Liver (tissue), 9 donors: Measurements from ENCODE around the gene GALNT14. TPM values are rescaled to one million over a fixed set of nuclear protein-coding genes. Genes with fewer than 3 reads are reported as not detected.

Experiments
- DNase-seq: peaks from one replicate; pipeline ENCODE4 v3.0.0-alpha.2; 2017; ENCODE audit warnings: low spot score
- H3K27ac ChIP-seq, 2 donors: one replicate each; pipeline ENCODE4 v1.7.0; 2013; ENCODE audit warnings: inconsistent platforms in 2 of 2, low read length in 2 of 2, control low read depth in 1 of 2, low read depth in 1 of 2, mild to moderate bottlenecking in 1 of 2
- H3K27me3 ChIP-seq, 4 donors: one replicate each; pipeline versions ENCODE4 v1.6.1 to v1.7.0; 2013; ENCODE audit warnings: low read length in 3 of 4, inconsistent platforms in 1 of 4, mild to moderate bottlenecking in 1 of 4, moderate library complexity in 1 of 4; ENCODE audit not compliant: control insufficient read depth in 4 of 4, insufficient read depth in 4 of 4
- H3K36me3 ChIP-seq, 4 donors: one replicate each; pipeline versions ENCODE4 v1.6.1 to v1.7.0; 2013; ENCODE audit warnings: low read length in 3 of 4, mild to moderate bottlenecking in 3 of 4, low read depth in 1 of 4, moderate library complexity in 1 of 4; ENCODE audit not compliant: control insufficient read depth in 4 of 4, insufficient read depth in 3 of 4
- H3K4me1 ChIP-seq, 4 donors: one replicate each; pipeline versions ENCODE4 v1.6.1 to v1.7.0; 2013; ENCODE audit warnings: low read length in 3 of 4, mild to moderate bottlenecking in 3 of 4, moderate library complexity in 1 of 4; ENCODE audit not compliant: control insufficient read depth in 4 of 4, insufficient read depth in 4 of 4
- H3K4me3 ChIP-seq, 3 donors: one replicate each; pipeline versions ENCODE4 v1.6.1 to v1.7.0; 2013; ENCODE audit warnings: low read length in 3 of 3, control low read depth in 1 of 3, low read depth in 1 of 3, mild to moderate bottlenecking in 1 of 3
- H3K9ac ChIP-seq, 2 donors: one replicate each; pipeline ENCODE4 v1.7.0; 2013; ENCODE audit warnings: low read length in 2 of 2, mild to moderate bottlenecking in 2 of 2, moderate library complexity in 2 of 2, control low read depth in 1 of 2, low read depth in 1 of 2
- H3K9me3 ChIP-seq, 4 donors: one replicate each; pipeline versions ENCODE4 v1.6.1 to v1.7.0; 2013; ENCODE audit warnings: low read length in 3 of 4; ENCODE audit not compliant: control insufficient read depth in 4 of 4
- EGR1 ChIP-seq, 2 donors: IDR thresholded peaks; 2 replicates each; pipeline ENCODE4 v1.6.1; 2016 to 2018; ENCODE audit warnings: antibody characterized with exemption in 2 of 2, low read depth in 2 of 2
- FOXA1 ChIP-seq: IDR thresholded peaks from 2 replicates; pipeline ENCODE4 v1.6.1; 2016; ENCODE audit warnings: antibody characterized with exemption
- FOXA2 ChIP-seq: IDR thresholded peaks from 2 replicates; pipeline ENCODE4 v1.6.1; 2016; ENCODE audit warnings: antibody characterized with exemption
- GABPA ChIP-seq, 2 donors: IDR thresholded peaks in 1 of 2; conservative IDR thresholded peaks in 1 of 2; 2 replicates each; pipeline ENCODE4 v1.6.1; 2016; ENCODE audit warnings: antibody characterized with exemption in 2 of 2, mild to moderate bottlenecking in 1 of 2, moderate library complexity in 1 of 2
- HNF4A ChIP-seq, 2 donors: conservative IDR thresholded peaks; 2 replicates each; pipeline ENCODE4 v1.6.1; 2016; ENCODE audit warnings: antibody characterized with exemption in 2 of 2, mild to moderate bottlenecking in 2 of 2
- HNF4G ChIP-seq: IDR thresholded peaks from 2 replicates; pipeline ENCODE4 v1.6.1; 2016; ENCODE audit warnings: antibody characterized with exemption
- JUND ChIP-seq, 2 donors: IDR thresholded peaks; 2 replicates each; pipeline ENCODE4 v1.6.1; 2016; ENCODE audit warnings: antibody characterized with exemption in 2 of 2
- MAX ChIP-seq: IDR thresholded peaks from 2 replicates; pipeline ENCODE4 v1.6.1; 2016; ENCODE audit warnings: antibody characterized with exemption
- NR2F2 ChIP-seq: IDR thresholded peaks from 2 replicates; pipeline ENCODE4 v1.6.1; 2016; ENCODE audit warnings: antibody characterized with exemption
- RAD21 ChIP-seq, 2 donors: IDR thresholded peaks; 2 replicates each; pipeline ENCODE4 v1.6.1; 2016; ENCODE audit warnings: antibody characterized with exemption in 2 of 2, mild to moderate bottlenecking in 2 of 2
- RXRA ChIP-seq, 2 donors: IDR thresholded peaks; 2 replicates each; pipeline ENCODE4 v1.6.1; 2017 to 2018; ENCODE audit warnings: antibody characterized with exemption in 2 of 2, mild to moderate bottlenecking in 1 of 2
- SP1 ChIP-seq: IDR thresholded peaks from 2 replicates; pipeline ENCODE4 v1.6.1; 2018; ENCODE audit warnings: antibody characterized with exemption, mild to moderate bottlenecking
- TAF1 ChIP-seq: conservative IDR thresholded peaks from 2 replicates; pipeline ENCODE4 v1.6.1; 2016; ENCODE audit warnings: antibody characterized with exemption, mild to moderate bottlenecking
- YY1 ChIP-seq: IDR thresholded peaks from 2 replicates; pipeline ENCODE4 v1.6.1; 2016; ENCODE audit warnings: antibody characterized with exemption, mild to moderate bottlenecking
- WGBS: extraction: QIAGEN DNeasy Blood & Tissue Kit; methylation state at CpG from one replicate; pipeline ENCODE4 v1.1.7; 2013; 5-methylcytosine and 5-hydroxymethylcytosine counted together
- polyA plus RNA-seq, 2 donors: library from polyadenylated mRNA; stranded (reverse) in 1 of 2; unstranded in 1 of 2; fragments of 200-250 nt in 1 of 2; fragments of >200 nt in 1 of 2; fragmentation: Nextera tagmentation in 1 of 2; extraction: Ambion mirVana in 1 of 2; gene quantifications; one replicate each; pipeline versions ENCODE4 v1.2.1 to v1.2.3, GENCODE V29; 2013 to 2015
- total RNA-seq, 2 donors: library from RNA; depleted of rRNA; stranded (reverse); fragments of >200 nt; gene quantifications; one replicate each; pipeline ENCODE4 v1.2.3, GENCODE V29; 2014
- TF ChIP-seq, protein P1 (sequence below): fragments of 150-350 bp; IDR thresholded peaks from 2 replicates; pipeline ENCODE4 v1.5.1; 2017; ENCODE audit warnings: improper control_type of control experiment, low read depth, low read length; ENCODE audit not compliant: missing input control
- TF ChIP-seq, protein P2 (sequence below): IDR thresholded peaks from 2 replicates; pipeline ENCODE4 v1.6.1; 2016; ENCODE audit warnings: antibody characterized with exemption
- TF ChIP-seq, protein P3 (sequence below): IDR thresholded peaks from 2 replicates; pipeline ENCODE4 v1.6.1; 2016; ENCODE audit warnings: antibody characterized with exemption
- TF ChIP-seq, protein P4 (sequence below): IDR thresholded peaks from 2 replicates; pipeline ENCODE4 v1.6.1; 2016; ENCODE audit warnings: antibody characterized with exemption, mild to moderate bottlenecking
- donor health status: healthy.
- donor health status: healthy.
- donor health status: healthy.
- donor health status: healthy.
- donor health status: healthy.

GALNT14 gene
- total and polyA plus RNA-seq, 4 donors = 0.86 to 2.0 (median 1.5) TPM

DNA sequence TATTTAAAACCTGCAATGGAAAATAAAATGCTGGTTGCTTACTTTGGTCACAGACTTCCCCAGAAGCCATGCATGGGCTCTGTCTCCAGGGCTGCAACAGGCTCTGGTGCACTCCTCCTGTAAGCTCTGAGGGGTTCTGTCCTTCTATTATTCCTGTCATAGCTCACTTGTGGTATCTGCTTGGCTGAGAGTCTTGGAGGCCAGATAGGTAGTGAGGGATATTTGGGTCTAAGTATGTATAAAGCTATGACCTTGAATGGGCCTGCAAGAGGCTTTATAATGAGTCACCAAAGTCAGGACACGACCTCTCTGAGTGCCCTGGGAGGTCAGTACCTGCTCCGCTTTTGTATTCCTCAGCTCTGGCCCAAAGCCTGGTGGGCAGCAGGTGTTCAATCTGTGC, 189.4 kb downstream of the GALNT14 start:
- 69% methylated on average over 2 of the region's 2 CpGs for WGBS
- Histone ChIP-seq H3K27me3 (no peaks in the 10 kb centered on the region), H3K4me3 (no peak overlapping the region), H3K27ac (no peak overlapping the region), H3K9me3 (no peaks in the 10 kb centered on the region), H3K36me3 (no peaks in the 10 kb centered on the region), H3K9ac (no peak overlapping the region), H3K4me1 (no peaks in the 10 kb centered on the region)
- no peak for DNase-seq
- TF ChIP-seq GABPA (IDR thresholded peaks at IDR 0.05 in 1 of 2, conservative IDR thresholded peaks at IDR 0.05 in 1 of 2) (no peak), HNF4A (conservative IDR thresholded peaks at IDR 0.05) (no peak), YY1 (no peak), HNF4G (no peak), RXRA (IDR thresholded peaks at IDR 0.05) (no peak), FOXA1 (no peak), EGR1 (IDR thresholded peaks at IDR 0.05; ENCODE audit: low read depth in 2 of 2) (no peak), RAD21 (IDR thresholded peaks at IDR 0.05) (no peak), SP1 (no peak), NR2F2 (no peak), MAX (no peak), TAF1 (no peak), FOXA2 (no peak), JUND (IDR thresholded peaks at IDR 0.05) (no peak)
- TF ChIP-seq, protein P1, sequence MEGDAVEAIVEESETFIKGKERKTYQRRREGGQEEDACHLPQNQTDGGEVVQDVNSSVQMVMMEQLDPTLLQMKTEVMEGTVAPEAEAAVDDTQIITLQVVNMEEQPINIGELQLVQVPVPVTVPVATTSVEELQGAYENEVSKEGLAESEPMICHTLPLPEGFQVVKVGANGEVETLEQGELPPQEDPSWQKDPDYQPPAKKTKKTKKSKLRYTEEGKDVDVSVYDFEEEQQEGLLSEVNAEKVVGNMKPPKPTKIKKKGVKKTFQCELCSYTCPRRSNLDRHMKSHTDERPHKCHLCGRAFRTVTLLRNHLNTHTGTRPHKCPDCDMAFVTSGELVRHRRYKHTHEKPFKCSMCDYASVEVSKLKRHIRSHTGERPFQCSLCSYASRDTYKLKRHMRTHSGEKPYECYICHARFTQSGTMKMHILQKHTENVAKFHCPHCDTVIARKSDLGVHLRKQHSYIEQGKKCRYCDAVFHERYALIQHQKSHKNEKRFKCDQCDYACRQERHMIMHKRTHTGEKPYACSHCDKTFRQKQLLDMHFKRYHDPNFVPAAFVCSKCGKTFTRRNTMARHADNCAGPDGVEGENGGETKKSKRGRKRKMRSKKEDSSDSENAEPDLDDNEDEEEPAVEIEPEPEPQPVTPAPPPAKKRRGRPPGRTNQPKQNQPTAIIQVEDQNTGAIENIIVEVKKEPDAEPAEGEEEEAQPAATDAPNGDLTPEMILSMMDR = no peak
- TF ChIP-seq, protein P2, sequence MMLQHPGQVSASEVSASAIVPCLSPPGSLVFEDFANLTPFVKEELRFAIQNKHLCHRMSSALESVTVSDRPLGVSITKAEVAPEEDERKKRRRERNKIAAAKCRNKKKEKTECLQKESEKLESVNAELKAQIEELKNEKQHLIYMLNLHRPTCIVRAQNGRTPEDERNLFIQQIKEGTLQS = no peak
- TF ChIP-seq, protein P3, sequence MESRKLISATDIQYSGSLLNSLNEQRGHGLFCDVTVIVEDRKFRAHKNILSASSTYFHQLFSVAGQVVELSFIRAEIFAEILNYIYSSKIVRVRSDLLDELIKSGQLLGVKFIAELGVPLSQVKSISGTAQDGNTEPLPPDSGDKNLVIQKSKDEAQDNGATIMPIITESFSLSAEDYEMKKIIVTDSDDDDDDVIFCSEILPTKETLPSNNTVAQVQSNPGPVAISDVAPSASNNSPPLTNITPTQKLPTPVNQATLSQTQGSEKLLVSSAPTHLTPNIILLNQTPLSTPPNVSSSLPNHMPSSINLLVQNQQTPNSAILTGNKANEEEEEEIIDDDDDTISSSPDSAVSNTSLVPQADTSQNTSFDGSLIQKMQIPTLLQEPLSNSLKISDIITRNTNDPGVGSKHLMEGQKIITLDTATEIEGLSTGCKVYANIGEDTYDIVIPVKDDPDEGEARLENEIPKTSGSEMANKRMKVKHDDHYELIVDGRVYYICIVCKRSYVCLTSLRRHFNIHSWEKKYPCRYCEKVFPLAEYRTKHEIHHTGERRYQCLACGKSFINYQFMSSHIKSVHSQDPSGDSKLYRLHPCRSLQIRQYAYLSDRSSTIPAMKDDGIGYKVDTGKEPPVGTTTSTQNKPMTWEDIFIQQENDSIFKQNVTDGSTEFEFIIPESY = no peak
- TF ChIP-seq, protein P4, sequence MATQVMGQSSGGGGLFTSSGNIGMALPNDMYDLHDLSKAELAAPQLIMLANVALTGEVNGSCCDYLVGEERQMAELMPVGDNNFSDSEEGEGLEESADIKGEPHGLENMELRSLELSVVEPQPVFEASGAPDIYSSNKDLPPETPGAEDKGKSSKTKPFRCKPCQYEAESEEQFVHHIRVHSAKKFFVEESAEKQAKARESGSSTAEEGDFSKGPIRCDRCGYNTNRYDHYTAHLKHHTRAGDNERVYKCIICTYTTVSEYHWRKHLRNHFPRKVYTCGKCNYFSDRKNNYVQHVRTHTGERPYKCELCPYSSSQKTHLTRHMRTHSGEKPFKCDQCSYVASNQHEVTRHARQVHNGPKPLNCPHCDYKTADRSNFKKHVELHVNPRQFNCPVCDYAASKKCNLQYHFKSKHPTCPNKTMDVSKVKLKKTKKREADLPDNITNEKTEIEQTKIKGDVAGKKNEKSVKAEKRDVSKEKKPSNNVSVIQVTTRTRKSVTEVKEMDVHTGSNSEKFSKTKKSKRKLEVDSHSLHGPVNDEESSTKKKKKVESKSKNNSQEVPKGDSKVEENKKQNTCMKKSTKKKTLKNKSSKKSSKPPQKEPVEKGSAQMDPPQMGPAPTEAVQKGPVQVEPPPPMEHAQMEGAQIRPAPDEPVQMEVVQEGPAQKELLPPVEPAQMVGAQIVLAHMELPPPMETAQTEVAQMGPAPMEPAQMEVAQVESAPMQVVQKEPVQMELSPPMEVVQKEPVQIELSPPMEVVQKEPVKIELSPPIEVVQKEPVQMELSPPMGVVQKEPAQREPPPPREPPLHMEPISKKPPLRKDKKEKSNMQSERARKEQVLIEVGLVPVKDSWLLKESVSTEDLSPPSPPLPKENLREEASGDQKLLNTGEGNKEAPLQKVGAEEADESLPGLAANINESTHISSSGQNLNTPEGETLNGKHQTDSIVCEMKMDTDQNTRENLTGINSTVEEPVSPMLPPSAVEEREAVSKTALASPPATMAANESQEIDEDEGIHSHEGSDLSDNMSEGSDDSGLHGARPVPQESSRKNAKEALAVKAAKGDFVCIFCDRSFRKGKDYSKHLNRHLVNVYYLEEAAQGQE = no peak
